OCI-LY7 (cell line): Measurements from ENCODE around the gene KIAA1671. TPM values are rescaled to one million over a fixed set of nuclear protein-coding genes. Genes with fewer than 3 reads are reported as not detected.

Source experiments
- BruUV-seq: library from RNA; stranded (reverse); fragments of 400-500 nt; replicated peaks from 2 replicates; lab custom pipeline; 2021; lab: Mats Ljungman, UMichigan
- CTCF ChIA-PET: fragments of 300-600 bp; sonication (Branson Sonifier 250); formaldehyde crosslinking; loops from one replicate; lab custom pipeline; 2022; ENCODE audit warnings: antibody characterized with exemption; ENCODE audit not compliant: unreplicated experiment; lab: Charles Lee
- POLR2A ChIA-PET: fragments of 300-600 bp; sonication (Branson Sonifier 250); formaldehyde crosslinking; loops from one replicate; lab custom pipeline; 2022; ENCODE audit warnings: antibody characterized with exemption; lab: Charles Lee
- DNase-seq: peaks from one replicate; pipeline ENCODE4 v3.0.0-alpha.2; 2015; ENCODE audit warnings: low spot score
- H2AFZ ChIP-seq: fragments of 200-600 bp; sonication (generic), shearing (Covaris generic); 2 replicates; pipeline ENCODE4 v1.6.1; 2014; ENCODE audit warnings: mild to moderate bottlenecking, antibody characterized with exemption, low read length, moderate library complexity
- H3K27ac ChIP-seq: fragments of 200-600 bp; sonication (generic); 2 replicates; pipeline ENCODE4 v1.5.1; 2014; ENCODE audit warnings: mixed run types, low read depth, mild to moderate bottlenecking, moderate library complexity, low read length, inconsistent platforms; ENCODE audit not compliant: poor library complexity, severe bottlenecking
- H3K36me3 ChIP-seq: fragments of 200-600 bp; sonication (generic); 2 replicates; pipeline ENCODE4 v1.6.1; 2014; ENCODE audit warnings: mild to moderate bottlenecking, antibody characterized with exemption, low read length, moderate library complexity, mixed read lengths; ENCODE audit not compliant: insufficient read depth
- H3K4me1 ChIP-seq: fragments of 200-600 bp; sonication (generic); 2 replicates; pipeline ENCODE4 v1.5.1; 2014; ENCODE audit warnings: mild to moderate bottlenecking, low read length; ENCODE audit not compliant: insufficient read depth, poor library complexity, severe bottlenecking
- H3K4me2 ChIP-seq: fragments of 200-600 bp; sonication (generic); 2 replicates; pipeline ENCODE4 v1.6.1; 2014; ENCODE audit warnings: mild to moderate bottlenecking, low read length
- H3K4me3 ChIP-seq: fragments of 200-600 bp; sonication (generic); 2 replicates; pipeline ENCODE4 v1.5.1; 2014; ENCODE audit warnings: mild to moderate bottlenecking, low read depth, low read length; ENCODE audit not compliant: poor library complexity, severe bottlenecking
- H3K79me2 ChIP-seq: fragments of 200-600 bp; sonication (generic); 2 replicates; pipeline ENCODE4 v1.6.1; 2016; ENCODE audit warnings: low read depth, mild to moderate bottlenecking, low read length, moderate library complexity, mixed read lengths; ENCODE audit not compliant: insufficient read depth
- H3K9me2 ChIP-seq: fragments of 200-600 bp; sonication (generic); 2 replicates; pipeline ENCODE4 v1.6.1; 2016; ENCODE audit warnings: mild to moderate bottlenecking, low read length, mixed read lengths; ENCODE audit not compliant: insufficient read depth
- H3K9me3 ChIP-seq: fragments of 200-600 bp; sonication (generic); 2 replicates; pipeline ENCODE4 v1.6.1; 2014; ENCODE audit warnings: mild to moderate bottlenecking, mixed run types, low read length, mixed read lengths
- H4K20me1 ChIP-seq: fragments of 200-600 bp; sonication (generic); 2 replicates; pipeline ENCODE4 v1.6.1; 2014; ENCODE audit warnings: mild to moderate bottlenecking, antibody characterized with exemption, low read length, moderate library complexity, mixed read lengths; ENCODE audit not compliant: insufficient read depth
- EZH2phosphoT487 ChIP-seq: fragments of 200-600 bp; sonication (generic); IDR thresholded peaks from 2 replicates; pipeline ENCODE4 v1.6.1; 2018; ENCODE audit warnings: low read depth, borderline replicate concordance, mild to moderate bottlenecking, mixed run types, antibody characterized with exemption, low read length, moderate library complexity, mixed read lengths
- intact Hi-C: fragments of 100-400 bp; cut with micrococcal nuclease; formaldehyde crosslinking; loops from one replicate; pipeline ENCODE4 v1.10.0; 2022; ENCODE audit not compliant: unreplicated experiment
- total RNA-seq, 2 experiments: library from RNA; depleted of rRNA in 1 of 2; stranded (reverse); fragments of >200 nt in 1 of 2; shearing (Covaris generic) in 1 of 2; gene quantifications; 2 replicates each; pipeline ENCODE4 v1.2.3, GENCODE V29; 2014 to 2022
- TF ChIP-seq, protein P1 (sequence below): fragments of 200-600 bp; sonication (generic); conservative IDR thresholded peaks from 2 replicates; pipeline ENCODE4 v1.5.1; 2014; ENCODE audit warnings: mild to moderate bottlenecking, antibody characterized with exemption, low read length, moderate library complexity, mixed read lengths

The KIAA1671 gene
- total RNA-seq, 2 experiments from 2014 or later = not detected

DNA sequence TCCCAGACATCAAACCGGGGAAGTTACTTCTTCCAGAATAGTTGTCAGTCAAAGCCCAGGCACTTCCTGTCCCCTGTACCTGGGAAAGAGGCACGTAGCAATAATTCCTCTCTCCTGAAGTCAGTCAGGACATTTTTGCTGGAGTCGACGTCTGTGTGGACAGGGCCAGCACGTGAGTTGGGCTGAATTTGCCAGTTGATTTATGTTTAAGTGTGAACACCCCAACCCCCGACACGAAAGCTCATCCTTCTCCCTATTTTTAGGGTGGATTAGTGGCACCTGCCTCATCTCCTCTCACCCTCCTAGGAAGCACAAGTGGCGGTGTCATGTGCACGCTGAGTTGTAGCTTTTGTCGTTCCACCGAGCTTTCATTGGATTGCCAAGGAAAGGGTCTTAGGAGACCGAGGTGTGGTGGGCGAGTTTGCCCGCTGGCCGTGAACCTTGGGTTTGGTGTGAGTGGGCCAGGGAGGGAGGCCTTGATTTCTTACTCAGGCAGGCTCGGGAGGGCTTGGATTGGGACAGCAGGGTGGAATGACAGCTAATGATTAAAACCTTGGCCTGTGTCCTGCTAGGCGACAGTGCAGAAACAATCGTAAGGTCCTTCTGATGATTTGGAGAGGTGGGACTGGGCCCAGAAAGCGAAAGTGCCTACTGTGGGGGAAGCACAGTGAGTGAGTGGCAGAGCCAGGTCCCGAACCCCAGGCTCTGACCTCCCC lies 160.2 kb downstream of the KIAA1671 start:
- intact Hi-C loops = no loop called here
- H3K9me2 ChIP-seq = no peaks in the 10 kb centered on the region
- H3K27ac ChIP-seq = no peak overlapping the region
- no peak for DNase-seq
- H3K9me3 ChIP-seq = no peaks in the 10 kb centered on the region
- H3K36me3 ChIP-seq = no peaks in the 10 kb centered on the region
- H3K79me2 ChIP-seq = no peaks in the 10 kb centered on the region
- no peak overlapping the region for H3K4me3 ChIP-seq
- ChIA-PET CTCF (no interaction called here), POLR2A (interaction anchor here (0.6 kb wide), 1 partner anchor 237 kb away, joined by 5 read pairs; no protein-coding TSS in a partner anchor)
- H4K20me1 ChIP-seq = no peaks in the 10 kb centered on the region
- H3K4me2 ChIP-seq = no peak overlapping the region
- H3K4me1 ChIP-seq = no peaks in the 10 kb centered on the region
- no TSS peak for BruUV-seq
- TF ChIP-seq, protein P1, sequence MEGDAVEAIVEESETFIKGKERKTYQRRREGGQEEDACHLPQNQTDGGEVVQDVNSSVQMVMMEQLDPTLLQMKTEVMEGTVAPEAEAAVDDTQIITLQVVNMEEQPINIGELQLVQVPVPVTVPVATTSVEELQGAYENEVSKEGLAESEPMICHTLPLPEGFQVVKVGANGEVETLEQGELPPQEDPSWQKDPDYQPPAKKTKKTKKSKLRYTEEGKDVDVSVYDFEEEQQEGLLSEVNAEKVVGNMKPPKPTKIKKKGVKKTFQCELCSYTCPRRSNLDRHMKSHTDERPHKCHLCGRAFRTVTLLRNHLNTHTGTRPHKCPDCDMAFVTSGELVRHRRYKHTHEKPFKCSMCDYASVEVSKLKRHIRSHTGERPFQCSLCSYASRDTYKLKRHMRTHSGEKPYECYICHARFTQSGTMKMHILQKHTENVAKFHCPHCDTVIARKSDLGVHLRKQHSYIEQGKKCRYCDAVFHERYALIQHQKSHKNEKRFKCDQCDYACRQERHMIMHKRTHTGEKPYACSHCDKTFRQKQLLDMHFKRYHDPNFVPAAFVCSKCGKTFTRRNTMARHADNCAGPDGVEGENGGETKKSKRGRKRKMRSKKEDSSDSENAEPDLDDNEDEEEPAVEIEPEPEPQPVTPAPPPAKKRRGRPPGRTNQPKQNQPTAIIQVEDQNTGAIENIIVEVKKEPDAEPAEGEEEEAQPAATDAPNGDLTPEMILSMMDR = no peak
- no peak for TF ChIP-seq EZH2phosphoT487
- no peak overlapping the region for H2AFZ ChIP-seq

DNA sequence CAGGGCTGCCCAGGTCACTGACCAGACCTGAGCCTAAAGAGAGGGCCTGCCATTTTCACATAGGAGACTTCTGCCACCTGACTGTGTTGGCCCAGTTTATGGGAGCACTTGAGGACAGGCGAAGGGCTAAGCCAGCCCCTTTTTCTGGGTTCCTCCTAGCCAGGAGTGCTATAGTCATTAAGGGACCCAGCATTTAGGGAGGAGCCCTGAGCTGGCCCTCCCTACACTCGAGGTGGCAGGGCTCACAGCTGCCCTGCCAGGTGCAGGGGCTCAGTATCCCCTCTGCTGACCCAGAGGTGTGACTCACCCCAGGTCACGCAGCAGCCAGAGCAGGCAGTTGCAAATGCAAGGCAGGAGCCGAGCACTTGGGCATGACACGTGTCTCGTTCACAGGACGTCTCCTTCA lies 160.8 kb downstream of the KIAA1671 start:
- no TSS peak for BruUV-seq
- POLR2A ChIA-PET = no interaction called here

More for the DNA sequence above, 160.8 kb downstream of the KIAA1671 start:
- no peaks in the 10 kb centered on the region for H3K79me2 ChIP-seq
- H3K27ac ChIP-seq = no peak overlapping the region
- no peak for TF ChIP-seq EZH2phosphoT487
- TF ChIP-seq, protein P1 = no peak
- intact Hi-C loops = no loop called here
- no peak for DNase-seq
- H3K4me2 ChIP-seq = no peak overlapping the region
- H3K9me3 ChIP-seq = no peaks in the 10 kb centered on the region
- H3K4me3 ChIP-seq = no peak overlapping the region
- H2AFZ ChIP-seq = no peak overlapping the region
- H3K4me1 ChIP-seq = no peaks in the 10 kb centered on the region
- CTCF ChIA-PET = no interaction called here
- H3K9me2 ChIP-seq = no peaks in the 10 kb centered on the region
- H3K36me3 ChIP-seq = no peaks in the 10 kb centered on the region
- H4K20me1 ChIP-seq = no peaks in the 10 kb centered on the region
